Measurements from ENCODE around the gene ARHGAP28.
A peak's percentile ranks its signal among the peaks of the same experiment; 100 is the strongest.

Gene ARHGAP28

DNA sequence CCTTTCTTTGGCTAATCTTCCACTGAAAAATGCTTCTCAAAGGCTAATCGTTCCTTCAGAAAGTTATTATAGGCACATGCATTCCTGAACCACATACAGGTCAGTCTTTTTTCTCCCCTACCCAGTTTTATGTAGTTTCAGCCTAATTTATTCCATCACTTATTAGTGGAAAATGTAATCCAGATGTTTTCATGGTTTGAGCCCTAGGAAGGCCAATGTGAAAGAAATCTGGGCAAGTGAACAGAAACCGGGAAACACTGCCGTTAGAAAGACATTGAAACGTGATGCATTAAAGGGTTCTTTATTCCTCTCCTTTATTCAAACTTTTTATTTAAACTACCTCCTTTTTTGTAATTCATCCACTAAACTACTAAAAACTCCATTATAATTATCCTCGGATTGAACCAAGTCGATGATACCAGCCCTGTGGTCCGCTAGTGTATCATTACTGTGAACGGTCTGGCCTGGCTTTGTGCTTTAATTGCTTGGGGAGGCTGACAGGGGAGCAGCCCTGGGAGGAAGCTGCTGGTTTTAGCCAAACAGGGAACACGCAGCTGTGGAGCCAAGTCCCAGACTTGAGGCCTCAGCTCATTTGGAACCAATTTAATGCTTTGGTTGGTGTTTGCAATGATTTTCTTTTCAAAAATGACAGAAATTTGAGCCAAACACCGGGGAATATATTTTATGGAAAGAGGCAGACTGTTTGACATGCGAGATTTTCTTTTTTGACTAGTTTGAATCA, 149.2 kb downstream of the ARHGAP28 start:
- Mint-ChIP-seq H3K27ac (no peak overlapping the region), H3K4me3 (no peak overlapping the region), H3K27me3 (no peaks in the 10 kb centered on the region), H3K9me3 (peaks cover 0 to 9% of the 10 kb centered on the region in 2 donors), H3K4me1 (no peaks in the 10 kb centered on the region)
- DNase-seq, result no peak
- no peak for ATAC-seq

DNA sequence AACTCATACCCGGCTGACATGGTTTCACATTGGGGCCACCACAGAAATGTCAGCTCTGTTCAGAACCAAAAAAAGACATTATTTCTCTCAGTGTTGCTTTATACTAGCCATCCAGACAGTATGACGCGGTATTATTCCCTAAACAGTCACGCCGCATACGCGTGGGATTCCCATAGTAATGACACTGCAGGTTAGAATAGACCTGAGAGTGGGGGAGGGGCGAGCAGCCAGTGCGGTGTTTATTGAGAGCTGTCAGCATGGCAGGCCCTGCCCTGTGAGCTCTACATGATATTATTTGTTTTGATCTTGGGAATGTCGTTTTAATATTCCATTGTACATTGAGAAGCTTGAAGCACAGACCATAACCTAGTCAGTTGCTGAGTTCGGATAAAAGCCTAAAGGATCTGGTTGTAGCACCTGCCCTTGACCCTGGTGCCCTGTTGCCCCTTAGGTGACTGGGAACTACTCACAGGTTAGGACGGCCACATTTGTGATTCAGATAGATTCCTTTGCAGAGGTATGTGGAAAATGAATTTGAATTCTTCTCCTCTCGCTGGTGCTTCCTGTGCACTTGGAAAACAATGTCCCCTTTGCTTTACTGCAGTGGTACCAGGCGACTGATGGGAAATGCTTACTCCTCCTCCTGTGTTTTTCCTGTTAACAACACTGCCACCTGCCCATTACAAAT, 150.1 kb downstream of the ARHGAP28 start:
- Mint-ChIP-seq H3K4me3 (no peak overlapping the region), H3K9me3 (peaks cover 0 to 9% of the 10 kb centered on the region in 2 donors), H3K4me1 (no peaks in the 10 kb centered on the region), H3K27me3 (no peaks in the 10 kb centered on the region), H3K27ac (no peak overlapping the region)
- no peak for DNase-seq
- no peak for ATAC-seq

DNA sequence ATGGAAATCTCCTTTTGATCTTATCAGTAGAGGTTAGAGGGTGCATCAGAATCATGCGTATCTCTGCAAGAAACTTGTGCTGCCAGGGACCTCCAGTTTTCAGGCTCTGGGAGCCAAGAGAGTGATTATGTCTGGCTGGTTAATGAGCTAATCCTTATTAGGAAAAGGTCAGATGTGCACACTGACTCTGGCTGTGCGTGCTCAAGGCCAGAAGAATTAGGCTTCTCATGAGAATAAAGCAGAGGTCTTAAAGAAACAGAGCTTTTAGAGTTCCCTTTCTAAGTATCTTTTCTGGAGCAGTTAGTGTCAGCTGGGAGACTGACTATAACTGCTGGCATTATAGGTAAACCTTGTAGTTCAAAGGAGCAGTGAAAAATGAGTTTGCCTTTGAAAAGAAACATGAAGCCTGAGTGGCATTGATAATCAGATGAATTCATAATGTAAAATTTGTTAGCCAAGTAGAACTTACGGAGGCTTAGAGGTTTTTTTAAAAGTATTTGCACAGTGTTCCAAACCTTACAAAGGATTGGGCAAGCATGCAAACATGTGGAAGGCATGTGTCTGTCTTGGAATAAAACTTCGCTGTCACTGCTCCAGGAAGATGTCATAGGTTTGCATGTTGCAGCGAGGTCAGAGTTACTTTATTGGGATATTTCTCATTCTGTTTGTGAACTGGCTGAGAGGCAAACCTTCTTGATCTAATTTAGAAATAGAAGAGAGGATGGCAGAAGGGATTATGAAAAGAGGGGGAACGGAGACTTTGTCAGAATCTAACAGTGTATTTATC, 151.7 kb downstream of the ARHGAP28 start:
- ATAC-seq, result no peak
- H3K9me3 Mint-ChIP-seq, result peaks cover 0 to 9% of the 10 kb centered on the region in 2 donors
- H3K4me1 Mint-ChIP-seq, result no peaks in the 10 kb centered on the region
- H3K4me3 Mint-ChIP-seq, result no peak overlapping the region
- DNase-seq, result no peak
- H3K27ac Mint-ChIP-seq, result no peak overlapping the region
- no peaks in the 10 kb centered on the region for H3K27me3 Mint-ChIP-seq

DNA sequence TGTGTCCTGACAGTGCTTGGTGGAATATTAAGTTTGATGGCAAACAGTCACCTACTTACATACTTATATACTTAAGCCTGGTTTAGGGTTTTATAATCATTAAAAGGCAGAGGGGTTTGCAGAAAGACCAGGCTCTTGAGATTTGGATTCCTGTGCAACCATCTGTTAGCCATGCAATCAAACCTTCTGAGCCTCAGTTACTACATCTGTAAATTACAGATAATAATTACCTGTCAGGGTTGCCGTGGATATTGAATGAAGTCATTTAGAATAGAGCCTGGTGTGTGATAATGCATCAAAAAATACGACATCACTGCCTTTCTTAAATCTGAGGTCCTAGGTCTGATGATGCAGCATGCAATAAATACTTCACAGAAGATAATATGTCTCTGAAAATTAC, 152.9 kb downstream of the ARHGAP28 start:
- no peak for DNase-seq
- Mint-ChIP-seq H3K27ac (no peak overlapping the region), H3K4me1 (no peaks in the 10 kb centered on the region), H3K4me3 (no peak overlapping the region), H3K9me3 (peaks cover 0 to 9% of the 10 kb centered on the region in 2 donors), H3K27me3 (no peaks in the 10 kb centered on the region)
- ATAC-seq, result no peak

DNA sequence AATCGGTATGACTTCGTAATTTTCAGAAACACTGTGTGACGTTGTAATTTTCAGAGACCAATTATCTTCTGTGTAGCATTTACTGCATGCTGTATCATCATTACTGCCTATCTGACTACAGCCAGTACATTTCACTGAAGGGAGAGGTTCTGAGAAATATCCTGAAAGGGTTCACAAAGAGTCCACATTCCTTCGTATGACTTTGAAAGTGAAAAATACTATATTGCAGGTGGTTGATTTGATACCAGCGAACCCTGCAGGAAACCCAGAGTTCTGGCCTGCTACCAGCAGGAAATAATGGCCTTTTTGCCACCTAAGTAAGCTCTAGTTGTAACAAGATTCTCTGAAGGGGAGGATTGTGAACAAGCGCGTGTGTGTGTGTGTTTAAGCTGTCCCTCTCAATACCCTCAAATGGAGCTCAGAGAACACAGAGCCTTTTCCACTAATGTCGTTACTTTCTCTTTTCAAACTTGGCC, 155.5 kb downstream of the ARHGAP28 start:
- ATAC-seq (no peak), DNase-seq (no peak)
- Mint-ChIP-seq H3K9me3 (peaks cover 0 to 3% of the 10 kb centered on the region in 2 donors), H3K4me3 (no peak overlapping the region), H3K27me3 (no peaks in the 10 kb centered on the region), H3K27ac (no peak overlapping the region), H3K4me1 (no peaks in the 10 kb centered on the region)

DNA sequence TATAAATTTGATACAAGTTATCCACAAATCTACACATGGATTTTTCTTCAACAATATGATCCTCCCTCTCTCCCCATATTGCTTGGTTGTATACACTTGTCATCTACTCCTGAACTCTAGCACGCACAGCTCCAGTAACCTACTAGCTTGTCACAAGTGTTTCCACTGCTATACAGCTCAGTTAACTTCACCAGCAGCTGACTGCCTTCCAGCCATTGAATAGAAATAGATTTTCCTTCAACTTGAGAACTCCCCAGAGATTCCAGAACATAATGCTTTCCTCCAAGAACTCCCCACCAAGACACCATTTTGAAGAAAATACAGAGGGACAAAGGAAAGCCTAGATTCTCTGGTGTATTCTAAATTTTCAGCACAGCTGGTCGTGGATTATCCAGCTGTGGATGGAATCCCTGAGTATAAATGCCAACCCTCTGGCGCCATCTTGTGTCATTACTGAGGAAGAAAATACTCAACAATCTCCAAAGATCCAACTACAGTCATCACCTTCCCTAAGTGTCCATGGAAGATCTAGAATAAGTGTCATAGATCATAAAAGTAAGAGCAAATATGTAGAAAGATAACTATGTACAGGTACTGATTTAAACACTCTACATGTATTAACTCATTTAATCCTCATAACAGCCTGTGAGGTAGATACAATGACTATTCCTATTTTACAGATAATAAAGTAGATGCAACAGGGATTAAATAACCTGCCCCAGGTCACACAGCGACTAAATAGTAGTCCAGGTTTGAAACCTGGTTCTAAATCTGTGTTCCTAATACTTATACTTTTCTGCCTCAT, 156.7 kb downstream of the ARHGAP28 start:
- DNase-seq, result no peak
- H3K9me3 Mint-ChIP-seq, result no peaks in the 10 kb centered on the region
- no peak overlapping the region for H3K27ac Mint-ChIP-seq
- H3K27me3 Mint-ChIP-seq, result no peaks in the 10 kb centered on the region
- H3K4me1 Mint-ChIP-seq, result no peaks in the 10 kb centered on the region
- ATAC-seq, result no peak
- no peak overlapping the region for H3K4me3 Mint-ChIP-seq

DNA sequence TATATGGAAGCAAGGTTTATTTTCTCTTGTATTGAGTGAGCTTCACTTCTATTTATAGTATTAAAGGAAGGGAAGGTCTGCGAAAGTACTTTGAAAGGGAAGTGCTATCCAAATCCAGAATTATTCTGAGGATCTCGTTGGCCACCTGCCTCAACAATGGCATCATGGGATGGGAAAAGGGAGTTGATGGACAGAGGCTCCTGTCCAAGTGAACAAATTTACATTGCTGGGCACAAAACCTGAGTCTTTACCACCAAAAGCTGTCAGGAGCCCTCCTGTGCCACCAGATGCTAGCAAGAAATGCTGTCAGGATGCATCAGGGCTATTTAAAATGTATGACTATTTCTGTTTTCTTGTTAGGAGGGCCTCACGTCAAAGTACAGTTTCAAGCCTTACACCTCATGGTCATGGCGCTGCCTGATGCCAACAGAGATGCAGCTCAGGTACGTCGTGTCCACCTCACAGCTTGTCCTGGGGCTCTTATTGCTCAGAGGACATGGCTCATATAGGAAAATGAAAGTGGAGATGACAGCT, 157.3 kb downstream of the ARHGAP28 start:
- Mint-ChIP-seq H3K9me3 (no peaks in the 10 kb centered on the region), H3K27ac (no peak overlapping the region), H3K4me1 (no peaks in the 10 kb centered on the region), H3K27me3 (no peaks in the 10 kb centered on the region), H3K4me3 (no peak overlapping the region)
- DNase-seq, result no peak
- ATAC-seq, result no peak

DNA sequence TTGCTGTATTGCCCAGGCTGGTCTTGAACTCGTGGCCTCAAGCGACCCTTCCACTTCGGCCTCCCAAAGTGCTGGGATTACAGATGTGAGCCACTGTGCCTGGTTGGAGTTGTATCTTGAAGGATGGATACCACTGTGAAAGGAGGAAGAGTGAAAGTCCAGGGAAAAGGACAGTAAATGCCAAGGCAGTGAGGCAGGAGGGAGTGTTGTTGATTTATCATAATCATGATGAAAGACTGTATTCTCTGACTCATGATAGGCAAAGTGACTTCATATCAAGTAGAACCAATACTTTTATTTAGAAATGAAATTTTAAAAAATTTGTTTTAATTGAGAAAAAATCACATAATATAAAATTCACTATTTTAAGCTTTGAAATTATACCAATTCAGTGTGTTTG, 162.3 kb downstream of the ARHGAP28 start:
- DNase-seq (no peak), ATAC-seq (no peak)
- H3K27me3 Mint-ChIP-seq, result no peaks in the 10 kb centered on the region
- H3K4me1 Mint-ChIP-seq, result no peaks in the 10 kb centered on the region
- H3K27ac Mint-ChIP-seq, result no peak overlapping the region
- no peak overlapping the region for H3K4me3 Mint-ChIP-seq
- no peaks in the 10 kb centered on the region for H3K9me3 Mint-ChIP-seq

DNA sequence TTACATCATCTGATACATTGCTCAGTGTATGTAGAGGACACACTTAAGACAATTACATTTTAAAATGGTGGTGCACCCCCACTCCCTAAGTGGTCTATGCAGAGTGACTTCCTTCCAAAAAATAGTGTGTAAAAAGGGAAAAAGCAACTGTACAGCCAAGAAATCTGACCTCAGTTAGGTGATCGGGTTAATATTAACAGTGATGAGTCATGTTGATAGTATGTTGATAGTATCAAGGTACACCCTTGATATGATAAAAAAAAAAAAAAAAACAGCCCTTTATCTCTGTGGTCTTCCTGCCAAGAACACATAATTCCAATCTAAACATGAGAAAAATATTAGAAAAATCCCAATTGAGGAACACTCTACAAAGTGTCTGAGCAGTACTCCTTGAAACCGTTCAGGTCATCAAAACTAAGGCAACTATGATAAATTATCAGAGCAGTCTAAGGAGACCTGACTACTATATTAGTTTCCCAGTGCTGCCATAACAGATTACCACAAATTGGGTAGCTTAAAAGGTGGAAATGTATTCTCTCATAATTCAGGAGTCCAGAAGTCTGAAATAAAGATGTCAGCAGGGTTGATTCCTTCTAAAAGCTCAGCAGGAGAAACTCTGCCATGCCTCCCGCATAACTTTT, 171.9 kb downstream of the ARHGAP28 start:
- no peak overlapping the region for H3K4me3 Mint-ChIP-seq
- H3K4me1 Mint-ChIP-seq, result no peaks in the 10 kb centered on the region
- H3K27ac Mint-ChIP-seq, result no peak overlapping the region
- no peaks in the 10 kb centered on the region for H3K27me3 Mint-ChIP-seq
- DNase-seq, result no peak
- ATAC-seq, result no peak
- H3K9me3 Mint-ChIP-seq, result peaks cover 10 to 27% of the 10 kb centered on the region in 2 donors

DNA sequence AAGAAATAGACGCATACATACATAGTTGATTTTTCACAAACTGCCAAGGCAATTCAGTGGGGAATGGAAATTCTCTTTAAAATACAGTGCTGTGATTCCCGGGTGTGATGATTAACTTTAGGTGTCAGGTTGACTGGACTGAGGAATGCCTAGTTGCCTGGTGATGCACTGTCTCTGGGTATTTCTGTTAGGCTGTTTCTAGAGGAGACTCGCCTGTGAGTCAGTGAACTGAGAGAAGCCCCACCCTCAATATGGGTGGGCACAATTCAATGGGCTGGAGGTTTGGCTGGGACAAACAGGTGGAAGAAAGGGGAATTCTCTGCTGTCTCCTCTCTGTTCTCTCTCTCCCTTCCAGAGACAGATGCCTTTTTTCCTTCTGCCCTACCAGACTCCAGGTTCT, 187.6 kb downstream of the ARHGAP28 start:
- DNase-seq, result no peak
- H3K9me3 Mint-ChIP-seq, result peaks cover 5 to 7% of the 10 kb centered on the region in 2 donors
- no peak overlapping the region for H3K27ac Mint-ChIP-seq
- H3K27me3 Mint-ChIP-seq, result peaks cover 15% of the 10 kb centered on the region
- H3K4me1 Mint-ChIP-seq, result no peaks in the 10 kb centered on the region
- H3K4me3 Mint-ChIP-seq, result no peak overlapping the region
- no peak for ATAC-seq

DNA sequence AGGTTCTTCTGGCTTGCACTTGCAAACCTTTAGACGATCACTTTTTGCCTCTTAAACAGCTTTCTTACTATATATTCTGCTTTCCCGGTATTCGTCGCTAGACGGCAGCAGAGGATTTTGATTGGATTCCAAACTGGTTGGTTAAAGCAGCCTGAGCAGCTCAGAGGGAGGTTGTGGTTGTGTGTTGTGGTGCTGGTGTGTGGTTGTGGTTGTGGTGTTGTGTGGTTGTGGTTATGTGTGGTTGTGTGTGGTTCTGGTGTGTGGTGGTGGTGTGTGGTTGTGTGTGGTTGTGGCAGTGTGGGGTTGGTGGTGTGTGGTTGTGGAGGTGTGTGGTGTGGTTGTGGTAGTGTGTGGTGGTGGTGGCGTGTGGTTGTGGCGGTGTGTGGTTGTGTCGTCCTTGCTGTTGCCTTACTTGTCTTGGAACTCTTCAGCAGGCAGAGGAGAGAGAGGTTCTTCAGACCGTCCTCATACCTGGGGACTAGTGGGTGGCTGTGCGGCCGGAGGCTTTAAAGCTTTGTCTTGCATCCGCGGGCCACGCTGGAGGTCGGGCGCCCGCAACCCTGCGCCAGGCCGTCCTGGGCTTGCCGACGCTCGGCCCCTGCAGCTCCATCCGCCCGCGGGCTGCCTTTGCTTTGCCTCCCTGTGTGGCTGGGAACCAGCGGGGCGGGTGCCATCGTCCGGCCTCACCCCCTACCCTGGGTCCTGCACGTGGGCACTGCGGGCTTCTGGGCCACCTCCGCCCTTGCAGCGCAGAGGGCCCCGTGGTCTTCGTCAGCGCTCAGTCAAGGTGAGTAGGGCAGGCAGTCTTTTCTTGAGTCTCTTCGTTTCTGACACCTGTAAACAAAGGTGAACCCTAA, 190.8 kb downstream of the ARHGAP28 start:
- ATAC-seq, result peak; percentile 55
- peaks cover 15% of the 10 kb centered on the region for H3K27me3 Mint-ChIP-seq
- DNase-seq, result peak; percentile 24 to 28
- H3K9me3 Mint-ChIP-seq, result peaks cover 15 to 18% of the 10 kb centered on the region in 2 donors
- H3K4me3 Mint-ChIP-seq, result peak overlapping the region in 1 of 2 donors; percentile 0
- peak overlapping the region; percentile 5 to 16 for H3K27ac Mint-ChIP-seq
- no peaks in the 10 kb centered on the region for H3K4me1 Mint-ChIP-seq

DNA sequence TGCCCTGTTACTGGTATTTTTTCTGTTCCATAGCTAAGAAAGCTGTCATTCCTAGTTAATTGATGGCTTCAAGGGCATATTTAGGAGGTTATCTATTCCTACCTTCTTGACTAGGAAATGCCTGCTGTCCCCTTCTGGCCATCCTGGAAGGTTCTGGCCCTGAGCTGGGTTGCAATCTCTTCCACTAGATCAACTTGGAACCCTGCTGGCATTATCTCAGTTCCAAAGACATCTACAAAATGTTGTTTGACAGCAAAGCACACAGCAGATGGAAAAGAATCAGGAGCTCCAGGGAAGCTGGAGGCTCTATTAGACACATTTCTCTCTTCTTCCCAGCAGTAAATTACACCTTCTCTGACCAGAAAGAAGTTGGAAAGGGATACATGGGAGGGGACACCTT, 192.1 kb downstream of the ARHGAP28 start:
- ATAC-seq (no peak), DNase-seq (no peak)
- Mint-ChIP-seq H3K27me3 (peaks cover 15% of the 10 kb centered on the region), H3K9me3 (peaks cover 15 to 18% of the 10 kb centered on the region in 2 donors), H3K4me3 (no peak overlapping the region), H3K27ac (no peak overlapping the region), H3K4me1 (no peaks in the 10 kb centered on the region)

DNA sequence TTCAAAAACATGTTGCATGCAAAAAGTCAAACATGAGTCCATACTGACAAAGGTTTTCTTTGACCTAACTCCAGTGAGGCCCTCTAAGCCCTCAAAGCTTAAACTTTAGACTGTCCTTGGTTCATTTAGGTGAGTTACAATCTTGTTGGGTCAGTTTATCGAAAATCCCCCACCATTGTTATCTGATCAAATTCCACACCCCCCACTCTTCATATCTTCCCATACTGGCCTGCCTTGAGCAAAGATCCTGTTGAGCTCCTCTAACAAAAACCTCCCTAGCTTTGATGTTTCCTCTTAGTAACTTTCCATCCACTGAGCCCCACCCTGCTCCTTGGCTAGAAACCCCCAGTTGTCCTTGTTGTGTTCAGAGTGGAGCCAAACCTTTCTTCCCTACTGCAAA, 193.7 kb downstream of the ARHGAP28 start:
- peaks cover 7% of the 10 kb centered on the region for H3K27me3 Mint-ChIP-seq
- H3K4me1 Mint-ChIP-seq, result no peaks in the 10 kb centered on the region
- DNase-seq, result no peak
- peaks cover 15 to 18% of the 10 kb centered on the region in 2 donors for H3K9me3 Mint-ChIP-seq
- H3K4me3 Mint-ChIP-seq, result no peak overlapping the region
- ATAC-seq, result no peak
- no peak overlapping the region for H3K27ac Mint-ChIP-seq

DNA sequence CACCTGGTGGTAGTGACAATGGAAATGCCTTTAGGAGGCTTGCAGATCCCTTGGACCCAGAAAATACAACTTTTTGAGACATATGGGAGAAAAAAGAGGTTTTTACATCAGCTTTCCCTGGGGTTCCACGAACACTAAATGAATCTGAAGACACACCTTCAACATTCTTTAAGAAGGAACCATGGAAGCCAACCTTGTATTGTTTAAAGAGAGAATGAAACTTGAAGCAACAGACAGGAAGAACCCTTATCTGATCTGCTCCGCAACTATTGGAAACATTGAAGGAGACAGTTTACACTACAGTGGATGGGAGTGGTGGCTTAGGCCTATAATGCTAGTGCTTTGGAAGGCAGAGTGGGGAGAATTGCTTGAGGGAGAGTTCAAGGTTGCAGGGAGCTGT, 197.6 kb downstream of the ARHGAP28 start:
- Mint-ChIP-seq H3K27ac (no peak overlapping the region), H3K9me3 (peaks cover 10 to 11% of the 10 kb centered on the region in 2 donors), H3K4me3 (no peak overlapping the region), H3K4me1 (no peaks in the 10 kb centered on the region), H3K27me3 (no peaks in the 10 kb centered on the region)
- ATAC-seq (no peak), DNase-seq (no peak)

Measured in stimulated activated naive CD8-positive, alpha-beta T cell treated with anti-CD3 and anti-CD28 coated beads, Interleukin-15, amount 100 ng/mL, for 72 hours (primary cell).